Posterior cingulate gyrus (tissue), 11 donors: ENCODE results near the gene MS4A15.
A peak's percentile ranks its signal among the peaks of the same experiment; 100 is the strongest.
"Not testable (repeated sequence)": the region's sequence is repeated elsewhere in the genome, so short reads cannot be mapped to it uniquely, and the experiment has no call there.

ENCODE experiments used
- DNase-seq, 10 donors: peaks; one replicate each; pipeline versions ENCODE4 v3.0.0 to v3.0.0-alpha.2; 2020 to 2021; ENCODE audit warnings: mixed read lengths in 3 of 10
- intact Hi-C: fragments of 100-400 bp; cut with DNase I; formaldehyde crosslinking; loops from one replicate; pipeline ENCODE4 v1.15.1; 2023

MS4A15 gene

GRCh38 chr11:60797846-60798630, 41.4 kb downstream of the MS4A15 start:
- intact Hi-C loops = no loop called here
- DNase-seq = peak in 2 of 10 donors; percentile 47 to 64

GRCh38 chr11:60798631-60799030, 42.0 kb downstream of the MS4A15 start:
- peak in 2 of 10 donors; percentile 27 to 43 for DNase-seq
- intact Hi-C loops = no loop called here

- DNase-seq = peak in 2 of 10 donors; percentile 48 to 69
- intact Hi-C loops = no loop called here
These were observed 44.5 kb downstream of the MS4A15 start for GRCh38 chr11:60801194-60801593.

- DNase-seq = peak in 2 of 10 donors; percentile 8 to 13
- intact Hi-C loops = no loop called here
These were observed 46.7 kb downstream of the MS4A15 start for GRCh38 chr11:60803273-60803936.

GRCh38 chr11:60809249-60809648, 52.6 kb downstream of the MS4A15 start:
- intact Hi-C loops = no loop called here
- DNase-seq = peak in 2 of 10 donors; percentile 66 to 69

- DNase-seq = peak in 2 of 10 donors; percentile 56 to 73
- intact Hi-C loops = no loop called here
These were observed 53.0 kb downstream of the MS4A15 start for GRCh38 chr11:60809691-60810090.

GRCh38 chr11:60810151-60810550, 53.5 kb downstream of the MS4A15 start:
- peak in 2 of 10 donors; percentile 35 to 61 for DNase-seq
- intact Hi-C loops = no loop called here

GRCh38 chr11:60810569-60810968, 53.9 kb downstream of the MS4A15 start:
- no peak for DNase-seq
- intact Hi-C loops = no loop called here

- peak in 1 of 10 donors; percentile 39 for DNase-seq
- intact Hi-C loops = no loop called here
These were observed 56.7 kb downstream of the MS4A15 start for GRCh38 chr11:60813324-60813723.

- DNase-seq = peak in 2 of 10 donors; percentile 0 to 2
- intact Hi-C loops = no loop called here
These were observed 57.4 kb downstream of the MS4A15 start for GRCh38 chr11:60814112-60814511.

GRCh38 chr11:60816590-60817157, 60.0 kb downstream of the MS4A15 start:
- peak in 2 of 10 donors; percentile 10 to 12 for DNase-seq
- intact Hi-C loops = no loop called here

- intact Hi-C loops = no loop called here
- DNase-seq = peak in 2 of 10 donors; percentile 9 to 15
These were observed 61.4 kb downstream of the MS4A15 start for GRCh38 chr11:60818057-60818456.

GRCh38 chr11:60821827-60822599, 65.3 kb downstream of the MS4A15 start:
- intact Hi-C loops = no loop called here
- peak in 2 of 10 donors; percentile 70 to 77 for DNase-seq

- intact Hi-C loops, DNase-seq: not testable (repeated sequence)
These were observed 67.2 kb downstream of the MS4A15 start for GRCh38 chr11:60823745-60824306.

GRCh38 chr11:60825118-60825517, 68.5 kb downstream of the MS4A15 start:
- intact Hi-C loops = no loop called here

GRCh38 chr11:60825790-60826189, 69.1 kb downstream of the MS4A15 start:
- intact Hi-C loops = no loop called here
- peak in 1 of 10 donors; percentile 38 for DNase-seq

More at GRCh38 chr11:60825118-60825517, 68.5 kb downstream of the MS4A15 start:
- peak in 2 of 10 donors; percentile 4 to 41 for DNase-seq
